Measurements from ENCODE around the gene PLSCR2. TPM values are rescaled to one million over a fixed set of nuclear protein-coding genes. Genes with fewer than 3 reads are reported as not detected.
"Not testable (repeated sequence)": the region's sequence is repeated elsewhere in the genome, so short reads cannot be mapped to it uniquely, and the experiment has no call there.

PLSCR2 gene
- total RNA-seq, 1 experiment from 2014 or later = not detected

GRCh38 chr3:146485297-146485696, 15.9 kb upstream of the PLSCR2 start (continued):
- TF ChIP-seq ELF1 (IDR thresholded peaks at IDR 0.05; ENCODE audit: borderline replicate concordance, low read depth) (no peak), SP1 (IDR thresholded peaks at IDR 0.05; ENCODE audit: low read depth) (no peak), RAD21 (IDR thresholded peaks at IDR 0.05; ENCODE audit: low read depth) (no peak), ZNF274 (IDR thresholded peaks at IDR 0.05; ENCODE audit: low read depth, low read length) (no peak)

DNA sequence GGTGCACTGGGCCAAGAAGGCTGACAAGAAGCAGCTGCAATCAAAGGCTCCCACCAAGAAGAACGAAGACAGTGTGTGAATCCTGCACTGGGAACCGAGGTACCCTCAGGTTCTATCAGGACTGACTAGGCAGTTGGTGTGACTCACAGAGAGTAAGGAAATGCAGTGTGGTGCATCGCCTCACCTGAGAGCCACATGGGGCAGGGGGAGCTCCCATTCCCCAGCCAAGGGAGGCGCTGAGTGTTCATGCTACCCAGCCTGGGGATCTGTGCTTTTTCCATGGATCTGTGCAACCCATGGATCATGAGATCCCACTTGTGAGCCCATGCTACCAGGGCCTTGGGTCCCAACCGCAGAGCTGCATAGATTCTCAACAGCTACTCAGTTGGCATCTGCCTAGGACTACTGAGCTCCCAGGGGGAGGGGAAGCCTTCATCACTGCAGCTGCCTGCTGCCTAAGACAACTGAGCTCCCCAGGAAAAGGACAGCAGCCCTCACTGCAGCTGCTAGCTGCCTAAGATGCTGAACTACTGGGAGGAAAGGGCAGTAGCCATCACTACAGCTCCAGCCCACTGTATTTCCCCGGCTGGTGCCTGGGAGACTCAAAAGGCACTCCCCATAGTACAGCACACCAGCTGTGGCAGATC, 6.9 kb upstream of the PLSCR2 start:
- Histone ChIP-seq H3K27ac (ENCODE audit: low read depth, low read length) (no peak overlapping the region), H3K9ac (ENCODE audit: low read length) (no peak overlapping the region), H3K4me2 (ENCODE audit: low read length) (no peak overlapping the region), H3K27me3 (ENCODE audit: insufficient read depth, low read length) (no peaks in the 10 kb centered on the region), H3K9me3 (ENCODE audit: control insufficient read depth in 1 of 2, insufficient read depth in 1 of 2, low read depth in 1 of 2, low read length in 2 of 2) (no peaks in the 10 kb centered on the region), H3K9me2 (ENCODE audit: insufficient read depth) (no peaks in the 10 kb centered on the region), H3K36me3 (ENCODE audit: control insufficient read depth in 1 of 2, insufficient read depth in 2 of 2, low read length in 2 of 2) (no peaks in the 10 kb centered on the region), H3K79me2 (ENCODE audit: insufficient read depth, low read length) (no peaks in the 10 kb centered on the region), H3K4me3 (replicated peaks in 1 of 2; ENCODE audit: low read depth in 1 of 2, low read length in 2 of 2) (no peak overlapping the region), H2AFZ (ENCODE audit: low read depth, low read length, poor library complexity, severe bottlenecking) (no peak overlapping the region), H4K20me1 (ENCODE audit: insufficient read depth) (no peaks in the 10 kb centered on the region), H3K4me1 (ENCODE audit: control insufficient read depth in 1 of 2, insufficient read depth in 2 of 2, low read length in 2 of 2) (no peaks in the 10 kb centered on the region)
- TF ChIP-seq EZH2phosphoT487 (IDR thresholded peaks at IDR 0.05; ENCODE audit: borderline replicate concordance) (no peak), TCF7L2 (IDR thresholded peaks at IDR 0.05; ENCODE audit: borderline replicate concordance, extremely low read depth, insufficient read depth, insufficient read length) (no peak), SP1 (IDR thresholded peaks at IDR 0.05; ENCODE audit: low read depth) (no peak), FOSL1 (IDR thresholded peaks at IDR 0.05; ENCODE audit: low read depth) (no peak)
- ChIA-PET CTCF (no interaction called here), RAD21 (ENCODE audit: low non-redundant PET in 1 of 2, low total read pairs in 2 of 2, uncharacterized antibody in 2 of 2, unreplicated experiment in 2 of 2) (no interaction called here), POLR2A (no interaction called here)
- ATAC-seq = no peak
- no peak for DNase-seq (ENCODE audit: low read depth, low spot score)
- BruUV-seq (replicated peaks) = no TSS peak
- intact Hi-C loops (cut with micrococcal nuclease) = no loop called here

GRCh38 chr3:146474976-146475375, 5.6 kb upstream of the PLSCR2 start:
- H3K36me3 ChIP-seq (ENCODE audit: control insufficient read depth in 1 of 2, insufficient read depth in 2 of 2, low read length in 2 of 2); H3K9ac ChIP-seq (ENCODE audit: low read length); H4K20me1 ChIP-seq (ENCODE audit: insufficient read depth); ATAC-seq; H3K4me3 ChIP-seq (replicated peaks in 1 of 2; ENCODE audit: low read depth in 1 of 2, low read length in 2 of 2); DNase-seq (ENCODE audit: low read depth, low spot score); POLR2A ChIA-PET; H3K79me2 ChIP-seq (ENCODE audit: insufficient read depth, low read length); RAD21 ChIA-PET (ENCODE audit: low non-redundant PET in 1 of 2, low total read pairs in 2 of 2, uncharacterized antibody in 2 of 2, unreplicated experiment in 2 of 2); H3K4me2 ChIP-seq (ENCODE audit: low read length); H3K9me3 ChIP-seq (ENCODE audit: control insufficient read depth in 1 of 2, insufficient read depth in 1 of 2, low read depth in 1 of 2, low read length in 2 of 2); H3K9me2 ChIP-seq (ENCODE audit: insufficient read depth); H3K27ac ChIP-seq (ENCODE audit: low read depth, low read length); intact Hi-C loops (cut with micrococcal nuclease); H3K27me3 ChIP-seq (ENCODE audit: insufficient read depth, low read length); H2AFZ ChIP-seq (ENCODE audit: low read depth, low read length, poor library complexity, severe bottlenecking); BruUV-seq (replicated peaks); H3K4me1 ChIP-seq (ENCODE audit: control insufficient read depth in 1 of 2, insufficient read depth in 2 of 2, low read length in 2 of 2); CTCF ChIA-PET: not testable (repeated sequence)
